B cell (primary cell): ENCODE results near the gene CNST. TPM values are rescaled to one million over a fixed set of nuclear protein-coding genes. Genes with fewer than 3 reads are reported as not detected.

Source experiments
- ATAC-seq: fragments of 200-7000 bp; cut with Tn5 transposase; one replicate; pipeline ENCODE4 v1.10.0; 2021; ENCODE audit warnings: low read depth, mild to moderate bottlenecking, moderate number of reproducible peaks, moderate library complexity
- CTCF ChIA-PET: fragments of 350-600 bp; sonication (Branson Sonifier 250); formaldehyde crosslinking; loops from one replicate; lab custom pipeline; 2021; ENCODE audit warnings: antibody characterized with exemption, inconsistent platforms; lab: Charles Lee
- POLR2A ChIA-PET: fragments of 350-600 bp; sonication (Branson Sonifier 250); formaldehyde crosslinking; loops from one replicate; lab custom pipeline; 2021; ENCODE audit warnings: antibody characterized with exemption; lab: Charles Lee
- DNase-seq: peaks from one replicate; pipeline ENCODE4 v3.0.0; 2013
- H2AFZ ChIP-seq: 2 replicates; pipeline ENCODE4 v1.6.1; 2012; ENCODE audit warnings: mild to moderate bottlenecking, low read depth, low read length; ENCODE audit not compliant: insufficient read depth, poor library complexity, severe bottlenecking
- H3K27ac ChIP-seq, 2 donors: 1 replicate in 1 of 2; 2 replicates in 1 of 2; pipeline ENCODE4 v1.5.1; 2012 to 2013; ENCODE audit warnings: low read length in 2 of 2, mild to moderate bottlenecking in 2 of 2, moderate library complexity in 1 of 2
- H3K27me3 ChIP-seq, 4 experiments: fragments of 200-600 bp in 1 of 4; sonication (generic) in 1 of 4; replicated peaks in 1 of 4; 1 replicate in 2 of 4; 2 replicates in 2 of 4; pipeline versions ENCODE4 v1.6.1 to v1.7.0; 2013 to 2016; ENCODE audit warnings: low read length in 3 of 4, mild to moderate bottlenecking in 2 of 4, mixed read lengths in 1 of 4, moderate library complexity in 1 of 4; ENCODE audit not compliant: insufficient read depth in 4 of 4, control insufficient read depth in 3 of 4; ENCODE audit errors: control extremely low read depth in 1 of 4
- H3K36me3 ChIP-seq, 2 experiments: replicated peaks in 1 of 2; 1 replicate in 1 of 2; 2 replicates in 1 of 2; pipeline versions ENCODE4 v1.6.1 to v1.7.1; 2013; ENCODE audit warnings: low read length in 1 of 2; ENCODE audit not compliant: insufficient read depth in 2 of 2, control insufficient read depth in 1 of 2; ENCODE audit errors: control extremely low read depth in 1 of 2, extremely low read depth in 1 of 2
- H3K4me1 ChIP-seq, 2 donors: fragments of 200-600 bp in 1 of 2; sonication (generic) in 1 of 2; 1 replicate in 1 of 2; 2 replicates in 1 of 2; pipeline versions ENCODE4 v1.5.1 to v1.6.1; 2013 to 2017; ENCODE audit warnings: low read length in 2 of 2; ENCODE audit not compliant: control insufficient read depth in 2 of 2, insufficient read depth in 2 of 2
- H3K4me2 ChIP-seq: replicated peaks from 2 replicates; pipeline ENCODE3; 2012; ENCODE audit warnings: mild to moderate bottlenecking, low read depth, low read length; ENCODE audit not compliant: poor library complexity, severe bottlenecking
- H3K4me3 ChIP-seq, 5 experiments: fragments of 200-600 bp in 1 of 5; sonication (generic) in 1 of 5; 1 replicate in 3 of 5; 2 replicates in 2 of 5; pipeline versions ENCODE4 v1.5.1 to v1.7.0; 2011 to 2016; ENCODE audit warnings: low read length in 4 of 5, mild to moderate bottlenecking in 4 of 5, low read depth in 2 of 5, control low read depth in 1 of 5, moderate library complexity in 1 of 5; ENCODE audit not compliant: insufficient read depth in 1 of 5; ENCODE audit errors: control extremely low read depth in 1 of 5, extremely low read depth in 1 of 5
- H3K79me2 ChIP-seq: fragments of 200-600 bp; sonication (generic); one replicate; pipeline ENCODE4 v1.6.0; 2016; ENCODE audit warnings: low read length; ENCODE audit not compliant: control insufficient read depth, insufficient read depth
- H3K9ac ChIP-seq: fragments of 200-600 bp; sonication (generic); 2 replicates; pipeline ENCODE4 v1.6.1; 2017; ENCODE audit warnings: mild to moderate bottlenecking, low read length, moderate library complexity
- H3K9me3 ChIP-seq, 3 donors: one replicate each; pipeline versions ENCODE4 v1.6.1 to v1.7.1; 2013; ENCODE audit warnings: low read length in 2 of 3; ENCODE audit not compliant: control insufficient read depth in 2 of 3, insufficient read depth in 1 of 3; ENCODE audit errors: control extremely low read depth in 1 of 3
- H4K20me1 ChIP-seq: 2 replicates; pipeline ENCODE4 v1.6.0; 2012; ENCODE audit warnings: mild to moderate bottlenecking, low read length; ENCODE audit not compliant: insufficient read depth, control insufficient read depth, poor library complexity, severe bottlenecking
- H3K27ac Mint-ChIP-seq: one replicate; pipeline ENCODE4 v1.8.0; 2021; ENCODE audit warnings: mixed read lengths
- H3K27me3 Mint-ChIP-seq: one replicate; pipeline ENCODE4 v1.8.0; 2021; ENCODE audit warnings: mixed read lengths
- H3K4me1 Mint-ChIP-seq: one replicate; pipeline ENCODE4 v1.8.0; 2021; ENCODE audit warnings: mixed read lengths
- H3K4me3 Mint-ChIP-seq: one replicate; pipeline ENCODE4 v1.8.0; 2021; ENCODE audit warnings: mixed read lengths
- H3K9me3 Mint-ChIP-seq: one replicate; pipeline ENCODE4 v1.8.0; 2022; ENCODE audit warnings: mixed read lengths; ENCODE audit not compliant: insufficient read depth
- CTCF ChIP-seq: fragments of 200-600 bp; IDR thresholded peaks from one replicate; pipeline ENCODE4 v1.8.0; 2022; ENCODE audit warnings: antibody characterized with exemption, mild to moderate bottlenecking
- EZH2 ChIP-seq: IDR thresholded peaks from 2 replicates; pipeline ENCODE4 v1.6.1; 2012; ENCODE audit warnings: borderline replicate concordance, low read depth, mild to moderate bottlenecking, moderate library complexity, low read length; ENCODE audit not compliant: insufficient read depth, poor library complexity, severe bottlenecking
- WGBS: methylation state at CpG from one replicate; pipeline ENCODE4 v1.1.5; 2013; ENCODE audit warnings: missing lambda C conversion rate; ENCODE audit not compliant: insufficient coverage; 5-methylcytosine and 5-hydroxymethylcytosine counted together
- intact Hi-C: fragments of 100-400 bp; cut with micrococcal nuclease; formaldehyde crosslinking; loops from one replicate; pipeline ENCODE4 v1.10.0; 2022
- polyA plus RNA-seq: library from polyadenylated mRNA; depleted of rRNA; stranded (reverse); fragments of >200 nt; gene quantifications from 2 replicates; pipeline ENCODE4 v1.2.3, GENCODE V29; 2012
- total RNA-seq, 2 donors: library from RNA; stranded (reverse); fragments of 120-200 nt in 1 of 2; gene quantifications; 1 replicate in 1 of 2; 2 replicates in 1 of 2; pipeline versions ENCODE4 v1.2.3 to v1.2.4, GENCODE V29; 2013 to 2022

Gene CNST
- total and polyA plus RNA-seq, 2 donors (not counting 1 experiment from before 2014, with no cell fraction given): 26.9 to 54.0 TPM

- 97% methylated on average over 8 of the region's 9 CpGs for WGBS
- Histone ChIP-seq H3K36me3 (no peaks in the 10 kb centered on the region), H3K27me3 (no peaks in the 10 kb centered on the region), H2AFZ (no peak overlapping the region), H4K20me1 (no peaks in the 10 kb centered on the region), H3K4me2 (no peak overlapping the region), H3K4me1 (peaks cover 0 to 8% of the 10 kb centered on the region in 2 donors), H3K9me3 (peaks cover 0 to 3% (median 0%) of the 10 kb centered on the region in 3 donors), H3K9ac (no peak overlapping the region), H3K27ac (no peak overlapping the region), H3K79me2 (no peaks in the 10 kb centered on the region), H3K4me3 (no peak overlapping the region)
- no peak for DNase-seq
- ATAC-seq: no peak
- ChIA-PET CTCF (interaction anchor here (0.6 kb wide), 1 partner anchor 16 kb away, joined by 4 read pairs; no protein-coding TSS in a partner anchor), POLR2A (no interaction called here)
- Mint-ChIP-seq H3K9me3 (no peaks in the 10 kb centered on the region), H3K27me3 (no peaks in the 10 kb centered on the region), H3K4me3 (no peak overlapping the region), H3K27ac (no peak overlapping the region), H3K4me1 (peaks cover 12% of the 10 kb centered on the region)
- intact Hi-C loops: no loop called here
- no peak for TF ChIP-seq EZH2
- no peak for TF ChIP-seq CTCF
Observed at GRCh38 chr1:246683521-246683920, 117.3 kb downstream of the CNST start.

- Histone ChIP-seq H2AFZ (no peak overlapping the region), H3K36me3 (no peaks in the 10 kb centered on the region), H4K20me1 (no peaks in the 10 kb centered on the region), H3K4me3 (no peak overlapping the region), H3K9me3 (peaks cover 0 to 4% (median 0%) of the 10 kb centered on the region in 3 donors), H3K9ac (no peak overlapping the region), H3K4me2 (no peak overlapping the region), H3K27me3 (no peaks in the 10 kb centered on the region), H3K4me1 (peaks cover 6 to 10% of the 10 kb centered on the region in 2 donors), H3K79me2 (no peaks in the 10 kb centered on the region), H3K27ac (no peak overlapping the region)
- TF ChIP-seq EZH2 (no peak), CTCF (no peak)
- Mint-ChIP-seq H3K9me3 (no peaks in the 10 kb centered on the region), H3K27ac (no peak overlapping the region), H3K4me3 (no peak overlapping the region), H3K4me1 (peaks cover 9% of the 10 kb centered on the region), H3K27me3 (no peaks in the 10 kb centered on the region)
- intact Hi-C loops: no loop called here
- no peak for ATAC-seq
- 93% methylated on average over 14 of the region's 14 CpGs for WGBS
- ChIA-PET POLR2A (no interaction called here), CTCF (interaction anchor here (0.6 kb wide), 1 partner anchor 125 kb away, joined by 3 read pairs; no protein-coding TSS in a partner anchor)
- DNase-seq: no peak
Observed at GRCh38 chr1:246687002-246687401, 120.7 kb downstream of the CNST start.
